ENCODE results near the gene WNT7B. TPM values are rescaled to one million over a fixed set of nuclear protein-coding genes. Genes with fewer than 3 reads are reported as not detected.

Gene WNT7B
- total and polyA plus RNA-seq, 10 donors: not detected

DNA sequence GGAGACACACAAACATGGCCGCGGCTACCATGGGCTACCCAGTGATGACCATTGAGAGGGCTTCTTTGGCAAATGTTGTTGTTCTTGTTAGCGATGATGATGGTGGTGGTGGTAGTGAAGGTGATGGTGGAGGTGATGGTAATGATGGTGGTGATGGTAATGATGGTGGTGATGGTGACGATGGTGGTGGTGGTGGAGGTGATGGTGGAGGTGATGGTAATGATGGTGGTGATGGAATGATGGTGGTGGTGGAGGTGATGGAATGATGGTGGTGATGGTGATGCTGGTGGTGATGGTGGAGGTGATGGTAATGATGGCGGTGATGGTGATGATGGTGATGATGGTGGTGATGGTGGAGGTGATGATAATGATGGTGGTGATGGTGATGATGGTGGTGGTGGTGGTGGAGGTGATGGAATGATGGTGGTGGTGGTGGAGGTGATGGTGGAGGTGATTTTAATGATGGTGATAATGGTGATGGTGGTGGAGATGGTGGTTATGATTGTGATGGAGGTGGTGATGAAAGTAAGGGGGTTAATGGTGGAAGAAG lies 16.3 kb upstream of the WNT7B start:
- Histone ChIP-seq H3K36me3 (no peaks in the 10 kb centered on the region), H3K9me3 (no peaks in the 10 kb centered on the region), H3K4me3 (no peak overlapping the region), H3K27me3 (replicated peaks in 1 of 7) (no peaks in the 10 kb centered on the region), H3K4me1 (peaks cover 34 to 43% (median 41%) of the 10 kb centered on the region in 6 donors), H3K27ac (no peak overlapping the region)
- 93 to 98% (median 97%) methylated on average over 5 of the region's 5 CpGs for WGBS, 5 donors
- intact Hi-C loops (cut with DNase I; ENCODE audit: low total_unique reads): loop anchor here (5.0 kb wide), 1 partner anchor 324 kb away; no protein-coding TSS in a partner anchor
- no peak for DNase-seq
- TF ChIP-seq POLR2AphosphoS5 (IDR thresholded peaks at IDR 0.05): no peak
- no peak for TF ChIP-seq POLR2A (IDR thresholded peaks at IDR 0.05)
- TF ChIP-seq, protein P1, sequence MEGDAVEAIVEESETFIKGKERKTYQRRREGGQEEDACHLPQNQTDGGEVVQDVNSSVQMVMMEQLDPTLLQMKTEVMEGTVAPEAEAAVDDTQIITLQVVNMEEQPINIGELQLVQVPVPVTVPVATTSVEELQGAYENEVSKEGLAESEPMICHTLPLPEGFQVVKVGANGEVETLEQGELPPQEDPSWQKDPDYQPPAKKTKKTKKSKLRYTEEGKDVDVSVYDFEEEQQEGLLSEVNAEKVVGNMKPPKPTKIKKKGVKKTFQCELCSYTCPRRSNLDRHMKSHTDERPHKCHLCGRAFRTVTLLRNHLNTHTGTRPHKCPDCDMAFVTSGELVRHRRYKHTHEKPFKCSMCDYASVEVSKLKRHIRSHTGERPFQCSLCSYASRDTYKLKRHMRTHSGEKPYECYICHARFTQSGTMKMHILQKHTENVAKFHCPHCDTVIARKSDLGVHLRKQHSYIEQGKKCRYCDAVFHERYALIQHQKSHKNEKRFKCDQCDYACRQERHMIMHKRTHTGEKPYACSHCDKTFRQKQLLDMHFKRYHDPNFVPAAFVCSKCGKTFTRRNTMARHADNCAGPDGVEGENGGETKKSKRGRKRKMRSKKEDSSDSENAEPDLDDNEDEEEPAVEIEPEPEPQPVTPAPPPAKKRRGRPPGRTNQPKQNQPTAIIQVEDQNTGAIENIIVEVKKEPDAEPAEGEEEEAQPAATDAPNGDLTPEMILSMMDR (IDR thresholded peaks at IDR 0.05 in 8 of 11, conservative IDR thresholded peaks at IDR 0.05 in 3 of 11): no peak

DNA sequence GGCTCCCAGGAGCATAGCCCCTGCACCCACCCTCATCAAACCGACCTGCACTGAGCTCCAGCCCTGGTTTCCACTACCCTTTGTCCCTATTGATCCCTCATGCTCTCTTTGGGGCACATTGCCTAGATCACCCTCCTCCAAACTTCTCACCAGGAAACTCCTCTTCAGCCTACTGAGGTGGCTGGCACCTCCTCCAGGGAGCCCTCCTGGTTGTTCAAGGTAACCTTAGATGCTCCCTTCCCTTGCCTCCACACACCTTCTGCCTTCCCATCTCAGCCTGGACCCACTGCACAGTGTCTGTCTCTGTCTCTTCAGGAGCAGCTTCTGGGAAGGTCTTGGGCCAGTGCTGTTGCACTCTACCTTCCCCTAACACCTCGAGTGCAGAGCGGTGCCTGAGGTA lies 15.8 kb upstream of the WNT7B start:
- TF ChIP-seq POLR2A (IDR thresholded peaks at IDR 0.05): no peak
- no peak for TF ChIP-seq POLR2AphosphoS5 (IDR thresholded peaks at IDR 0.05)
- TF ChIP-seq, protein P1 (IDR thresholded peaks at IDR 0.05 in 8 of 11, conservative IDR thresholded peaks at IDR 0.05 in 3 of 11): no peak
- peaks cover 30 to 38% (median 36%) of the 10 kb centered on the region in 6 donors for H3K4me1 ChIP-seq
- 82 to 88% (median 86%) methylated on average over 3 of the region's 3 CpGs for WGBS, 5 donors
- H3K9me3 ChIP-seq: peaks cover 0 to 3% (median 1%) of the 10 kb centered on the region in 8 donors
- intact Hi-C loops (cut with DNase I; ENCODE audit: low total_unique reads): loop anchor here (5.0 kb wide), 1 partner anchor 325 kb away; no protein-coding TSS in a partner anchor
- H3K27me3 ChIP-seq (replicated peaks in 1 of 7): no peaks in the 10 kb centered on the region
- DNase-seq: no peak
- H3K36me3 ChIP-seq: no peaks in the 10 kb centered on the region
- H3K27ac ChIP-seq: no peak overlapping the region
- H3K4me3 ChIP-seq: no peak overlapping the region

- Histone ChIP-seq H3K27me3 (replicated peaks in 1 of 7) (no peaks in the 10 kb centered on the region), H3K27ac (no peak overlapping the region), H3K4me3 (no peak overlapping the region), H3K4me1 (peaks cover 15 to 22% (median 19%) of the 10 kb centered on the region in 6 donors), H3K9me3 (peaks cover 0 to 19% (median 8%) of the 10 kb centered on the region in 8 donors), H3K36me3 (no peaks in the 10 kb centered on the region)
- TF ChIP-seq POLR2A (IDR thresholded peaks at IDR 0.05) (no peak), POLR2AphosphoS5 (IDR thresholded peaks at IDR 0.05) (no peak)
- TF ChIP-seq, protein P1 (IDR thresholded peaks at IDR 0.05 in 8 of 11, conservative IDR thresholded peaks at IDR 0.05 in 3 of 11): no peak
- whole genome bisulfite sequencing, 5 donors: 82 to 91% (median 89%) methylated on average over 7 of the region's 7 CpGs
- intact Hi-C loops (cut with DNase I; ENCODE audit: low total_unique reads): loop anchor here (5.0 kb wide), 1 partner anchor 326 kb away; no protein-coding TSS in a partner anchor
- DNase-seq: no peak
Measured at GRCh38 chr22:45991098-45991497, 14.1 kb upstream of the WNT7B start.

DNA sequence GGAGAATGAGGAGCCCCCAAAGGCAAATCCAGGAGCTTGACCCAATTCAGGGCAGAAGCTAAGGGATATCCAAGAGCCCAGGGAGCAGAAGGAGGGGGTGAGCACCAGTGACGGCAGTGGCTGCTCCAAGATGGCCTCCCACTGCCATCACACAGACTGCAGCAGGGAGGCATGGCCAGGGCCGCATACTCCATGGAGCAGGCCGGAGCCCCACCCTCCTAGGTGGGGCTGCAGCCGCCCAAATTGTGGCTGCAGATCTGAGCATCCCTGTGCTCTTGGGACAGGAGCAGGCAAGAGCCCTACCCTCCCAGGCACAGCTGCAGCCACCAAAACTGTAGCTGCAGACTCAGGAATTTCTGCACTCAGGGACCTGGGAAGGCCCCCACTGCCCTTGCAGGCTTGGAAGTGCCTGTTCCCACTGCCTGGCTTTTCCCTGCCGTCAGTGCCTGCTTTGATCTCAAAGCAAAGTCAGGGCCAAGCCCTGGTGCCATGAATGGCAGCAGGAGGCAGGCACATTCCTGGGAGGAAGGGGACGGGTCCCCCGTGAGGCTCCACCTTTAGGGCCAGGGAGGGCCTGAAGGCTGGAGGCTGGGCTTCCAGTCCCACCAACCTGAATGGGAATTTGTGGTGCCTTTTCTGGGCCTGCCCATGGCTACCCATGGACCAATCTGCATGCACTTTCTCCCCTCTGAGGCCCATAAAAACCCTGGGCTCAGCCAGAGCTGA lies 10.3 kb upstream of the WNT7B start:
- no peak overlapping the region for H3K27ac ChIP-seq
- 92 to 97% (median 94%) methylated on average over 3 to 7 of the region's 7 CpGs for whole genome bisulfite sequencing, 5 donors
- peaks cover 0 to 33% (median 22%) of the 10 kb centered on the region in 8 donors for H3K9me3 ChIP-seq
- H3K4me1 ChIP-seq: no peaks in the 10 kb centered on the region
- intact Hi-C loops (cut with DNase I; ENCODE audit: low total_unique reads): no loop called here
- no peaks in the 10 kb centered on the region for H3K36me3 ChIP-seq
- no peak for DNase-seq
- no peak overlapping the region for H3K4me3 ChIP-seq
- TF ChIP-seq POLR2AphosphoS5 (IDR thresholded peaks at IDR 0.05) (no peak), POLR2A (IDR thresholded peaks at IDR 0.05) (no peak)
- TF ChIP-seq, protein P1 (IDR thresholded peaks at IDR 0.05 in 8 of 11, conservative IDR thresholded peaks at IDR 0.05 in 3 of 11): no peak
- no peaks in the 10 kb centered on the region for H3K27me3 ChIP-seq (replicated peaks in 1 of 7)

Measured in spleen (tissue), 11 donors.